HS-27A (cell line): ENCODE measurements around the gene RSPH9.

Experiments
- DNase-seq: peaks from one replicate; pipeline ENCODE4 v3.0.0-alpha.2; 2012; ENCODE audit warnings: low read depth, missing footprints

Gene RSPH9

GRCh38 chr6:43644940-43645612 is at the start of gene RSPH9:
TSS of gene RSPH9 (plus strand) at chr6:43645036. CDS start at chr6:43645099, 63 bp downstream.
- no peak for DNase-seq

GRCh38 chr6:43600595-43600994 is 44.2 kb upstream of the RSPH9 start:
- no peak for DNase-seq

- peak; percentile 46 for DNase-seq
Measured at GRCh38 chr6:43604174-43604573, 40.7 kb upstream of the RSPH9 start.

- no peak for DNase-seq
Measured at GRCh38 chr6:43606019-43606418, 38.8 kb upstream of the RSPH9 start.

- DNase-seq, result peak; percentile 43
Measured at GRCh38 chr6:43608310-43608763, 36.5 kb upstream of the RSPH9 start.

- no peak for DNase-seq
Measured at GRCh38 chr6:43608807-43609206, 36.0 kb upstream of the RSPH9 start.

GRCh38 chr6:43609402-43609801 is 35.4 kb upstream of the RSPH9 start:
- DNase-seq, result no peak

- no peak for DNase-seq
Measured at GRCh38 chr6:43610431-43610830, 34.4 kb upstream of the RSPH9 start.

- DNase-seq, result no peak
Measured at GRCh38 chr6:43613721-43614395, 31.0 kb upstream of the RSPH9 start.

- DNase-seq, result no peak
Measured at GRCh38 chr6:43614396-43614730, 30.5 kb upstream of the RSPH9 start.

- no peak for DNase-seq
Measured at GRCh38 chr6:43616725-43617472, 27.9 kb upstream of the RSPH9 start.

- DNase-seq, result no peak
Measured at GRCh38 chr6:43621078-43621835, 23.6 kb upstream of the RSPH9 start.

- DNase-seq, result no peak
Measured at GRCh38 chr6:43621836-43622180, 23.0 kb upstream of the RSPH9 start.

- no peak for DNase-seq
Measured at GRCh38 chr6:43622541-43622940, 22.3 kb upstream of the RSPH9 start.

- DNase-seq, result no peak
Measured at GRCh38 chr6:43623880-43624785, 20.7 kb upstream of the RSPH9 start.

- DNase-seq, result no peak
Measured at GRCh38 chr6:43624786-43625288, 20.0 kb upstream of the RSPH9 start.

GRCh38 chr6:43625393-43625992 is 19.3 kb upstream of the RSPH9 start:
- DNase-seq, result no peak

- DNase-seq, result peak; percentile 87
Measured at GRCh38 chr6:43627008-43627825, 17.6 kb upstream of the RSPH9 start.

- no peak for DNase-seq
Measured at GRCh38 chr6:43628393-43629103, 16.3 kb upstream of the RSPH9 start.
